SU-DHL-6 (cell line): ENCODE measurements around the gene BCL2L11.

ENCODE experiments used
- H2AFZ ChIP-seq: fragments of 200-600 bp; sonication (generic); 2 replicates; pipeline ENCODE4 v1.6.1; 2014; ENCODE audit warnings: low read depth, mild to moderate bottlenecking, moderate library complexity, mixed read lengths, antibody characterized with exemption, low read length; ENCODE audit not compliant: severe bottlenecking
- H3F3A ChIP-seq: fragments of 200-600 bp; shearing (Covaris generic); 2 replicates; pipeline ENCODE4 v1.6.0; 2016; ENCODE audit warnings: antibody characterized with exemption, mild to moderate bottlenecking; ENCODE audit not compliant: insufficient read depth
- H3K27ac ChIP-seq: fragments of 200-600 bp; sonication (generic); 2 replicates; pipeline ENCODE4 v1.5.1; 2016; ENCODE audit warnings: low read depth, mild to moderate bottlenecking, low read length, moderate library complexity, mixed read lengths
- H3K27me3 ChIP-seq: fragments of 200-600 bp; sonication (generic), shearing (Covaris generic); 2 replicates; pipeline ENCODE4 v1.6.0; 2014; ENCODE audit warnings: mild to moderate bottlenecking, low read length
- H3K36me3 ChIP-seq: fragments of 200-600 bp; sonication (generic); 2 replicates; pipeline ENCODE4 v1.6.1; 2014; ENCODE audit warnings: mild to moderate bottlenecking, low read length, mixed read lengths
- H3K4me2 ChIP-seq: fragments of 300-600, 200-600 bp; shearing (Covaris generic), sonication (generic); 2 replicates; pipeline ENCODE4 v1.6.0; 2014; ENCODE audit warnings: low read length, low read depth, mild to moderate bottlenecking; ENCODE audit not compliant: poor library complexity, severe bottlenecking
- H3K4me3 ChIP-seq: fragments of 200-600 bp; sonication (generic); 2 replicates; pipeline ENCODE4 v1.5.1; 2014; ENCODE audit warnings: antibody characterized with exemption, low read length, mild to moderate bottlenecking, mixed read lengths; ENCODE audit not compliant: insufficient read depth, poor library complexity, severe bottlenecking
- H3K79me2 ChIP-seq: fragments of 200-600 bp; sonication (generic); 2 replicates; pipeline ENCODE4 v1.6.1; 2014; ENCODE audit warnings: mild to moderate bottlenecking, low read length, moderate library complexity; ENCODE audit not compliant: insufficient read depth
- H3K9ac ChIP-seq: fragments of 200-600 bp; sonication (generic); 2 replicates; pipeline ENCODE4 v1.7.0; 2014; ENCODE audit warnings: mild to moderate bottlenecking, low read length
- H3K9me2 ChIP-seq: fragments of 200-600 bp; sonication (generic); replicated peaks from 2 replicates; pipeline ENCODE4 v1.6.1; 2014; ENCODE audit warnings: low read length; ENCODE audit not compliant: insufficient read depth
- H3K9me3 ChIP-seq: fragments of 200-600 bp; sonication (generic); 2 replicates; pipeline ENCODE4 v1.6.1; 2014; ENCODE audit warnings: low read length, mixed read lengths; ENCODE audit not compliant: insufficient read depth
- H4K20me1 ChIP-seq: fragments of 200-600 bp; sonication (generic); 2 replicates; pipeline ENCODE4 v1.6.1; 2014; ENCODE audit warnings: low read depth, mild to moderate bottlenecking, antibody characterized with exemption, low read length, moderate library complexity, mixed read lengths
- CTCF ChIP-seq: fragments of 200-600 bp; sonication (generic); IDR thresholded peaks from one replicate; pipeline ENCODE4 v1.5.1; 2017; ENCODE audit warnings: antibody characterized with exemption, mild to moderate bottlenecking, low read length, moderate library complexity; ENCODE audit not compliant: insufficient read depth, poor library complexity, severe bottlenecking
- EZH2phosphoT487 ChIP-seq: fragments of 200-600 bp; sonication (generic), shearing (Covaris generic); conservative IDR thresholded peaks from 2 replicates; pipeline ENCODE4 v1.6.1; 2018; ENCODE audit warnings: mild to moderate bottlenecking, antibody characterized with exemption, low read length, moderate library complexity, mixed read lengths

Gene BCL2L11

GRCh38 chr2:111169268-111169667 lies 48.6 kb downstream of the BCL2L11 start:
- no peak overlapping the region for H2AFZ ChIP-seq
- H3K9me3 ChIP-seq, result no peaks in the 10 kb centered on the region
- H3K27me3 ChIP-seq, result no peaks in the 10 kb centered on the region
- TF ChIP-seq EZH2phosphoT487, result no peak
- no peak for TF ChIP-seq CTCF
- no peaks in the 10 kb centered on the region for H3K36me3 ChIP-seq
- H3K4me2 ChIP-seq, result no peak overlapping the region
- no peak overlapping the region for H3K4me3 ChIP-seq
- H3K9me2 ChIP-seq, result no peaks in the 10 kb centered on the region
- no peaks in the 10 kb centered on the region for H4K20me1 ChIP-seq
- no peaks in the 10 kb centered on the region for H3K79me2 ChIP-seq
- peaks cover 2% of the 10 kb centered on the region; the same call in 1 of the 2 replicates for H3F3A ChIP-seq
- no peak overlapping the region for H3K27ac ChIP-seq
- H3K9ac ChIP-seq, result no peak overlapping the region

GRCh38 chr2:111169924-111170323 lies 49.2 kb downstream of the BCL2L11 start:
- Histone ChIP-seq H3F3A (peaks cover 2% of the 10 kb centered on the region; the same call in 1 of the 2 replicates), H3K36me3 (no peaks in the 10 kb centered on the region), H3K4me2 (no peak overlapping the region), H3K9me2 (no peaks in the 10 kb centered on the region), H3K27ac (no peak overlapping the region), H3K9ac (no peak overlapping the region), H2AFZ (no peak overlapping the region), H4K20me1 (no peaks in the 10 kb centered on the region), H3K4me3 (no peak overlapping the region), H3K9me3 (no peaks in the 10 kb centered on the region), H3K27me3 (no peaks in the 10 kb centered on the region), H3K79me2 (no peaks in the 10 kb centered on the region)
- TF ChIP-seq CTCF (no peak), EZH2phosphoT487 (no peak)

- Histone ChIP-seq H2AFZ (no peak overlapping the region), H3K36me3 (no peaks in the 10 kb centered on the region), H3K27me3 (no peaks in the 10 kb centered on the region), H3K4me3 (no peak overlapping the region), H3K9me3 (no peaks in the 10 kb centered on the region), H3K4me2 (no peak overlapping the region), H3K79me2 (no peaks in the 10 kb centered on the region), H3K9me2 (no peaks in the 10 kb centered on the region), H3K27ac (no peak overlapping the region), H4K20me1 (no peaks in the 10 kb centered on the region), H3K9ac (no peak overlapping the region), H3F3A (peaks cover 2% of the 10 kb centered on the region; the same call in 1 of the 2 replicates)
- no peak for TF ChIP-seq CTCF
- TF ChIP-seq EZH2phosphoT487, result no peak
These were observed 50.7 kb downstream of the BCL2L11 start for GRCh38 chr2:111171337-111171930.
